Fibroblast of skin of scalp (primary cell): ENCODE data around the gene ETS2. TPM values are rescaled to one million over a fixed set of nuclear protein-coding genes. Genes with fewer than 3 reads are reported as not detected.
A peak's percentile ranks its signal among the peaks of the same experiment; 100 is the strongest.

ENCODE experiments used
- DNase-seq: peaks from one replicate; pipeline ENCODE4 v3.0.0-alpha.2; 2013
- polyA plus RNA-seq, 2 experiments: library from polyadenylated mRNA; unstranded; fragments of 120-200 nt; gene quantifications; one replicate each; pipeline ENCODE4 v1.2.1, GENCODE V29; 2013; ENCODE audit not compliant: insufficient read length in 2 of 2

ETS2 gene
- 78.5 TPM for polyA plus RNA-seq (2013, experiment 1 of 2; ENCODE audit: insufficient read length)
- polyA plus RNA-seq (2013, experiment 2 of 2; ENCODE audit: insufficient read length) = 73.8 TPM

GRCh38 chr21:38805328-38806152, at the start of gene ETS2:
TSS of gene ETS2 (plus strand) at chr21:38805929. CDS start at chr21:38810035, 4,106 bp downstream.
- DNase-seq = peak; percentile 98

- DNase-seq = peak; percentile 87
Observed at GRCh38 chr21:38756746-38757145, 49.0 kb upstream of the ETS2 start.

- DNase-seq = peak; percentile 22
Observed at GRCh38 chr21:38758501-38759214, 47.1 kb upstream of the ETS2 start.

GRCh38 chr21:38759413-38759812, 46.3 kb upstream of the ETS2 start:
- peak; percentile 36 for DNase-seq

DNA sequence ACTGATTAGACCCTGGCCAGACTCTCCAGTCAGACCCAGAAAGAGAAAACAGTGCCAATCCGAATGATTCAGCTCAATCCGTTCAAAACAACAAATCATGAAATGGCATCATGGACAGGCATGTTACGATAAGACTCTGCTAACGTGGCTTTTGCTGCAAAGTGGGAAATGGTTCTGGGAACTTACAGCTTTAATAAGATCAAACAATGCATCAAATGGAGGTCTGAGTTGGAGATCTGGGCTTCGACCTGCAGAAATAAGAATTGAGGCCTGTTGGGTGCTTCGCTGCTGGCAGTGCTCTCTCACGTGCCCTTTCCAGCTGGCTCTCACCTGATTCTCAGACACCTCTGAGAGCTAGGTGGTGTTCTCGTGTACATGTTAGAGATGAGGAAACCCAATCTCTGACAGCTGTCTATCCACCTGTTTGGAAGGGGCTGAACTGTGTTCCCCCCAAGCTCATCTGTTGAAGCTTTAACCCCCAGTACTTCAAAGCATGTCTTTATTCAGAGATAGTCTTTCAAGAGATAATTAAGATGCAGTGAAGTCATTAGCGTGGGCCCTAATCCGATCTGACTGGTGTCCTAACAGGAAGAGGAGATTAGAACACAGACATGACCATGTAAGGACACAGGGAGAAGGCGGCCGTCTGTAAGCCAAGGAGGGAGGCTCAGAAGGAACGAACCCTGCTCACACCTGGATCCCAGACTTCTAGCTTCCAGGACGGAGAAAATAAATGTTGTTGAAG, 45.5 kb upstream of the ETS2 start:
- no peak for DNase-seq

DNA sequence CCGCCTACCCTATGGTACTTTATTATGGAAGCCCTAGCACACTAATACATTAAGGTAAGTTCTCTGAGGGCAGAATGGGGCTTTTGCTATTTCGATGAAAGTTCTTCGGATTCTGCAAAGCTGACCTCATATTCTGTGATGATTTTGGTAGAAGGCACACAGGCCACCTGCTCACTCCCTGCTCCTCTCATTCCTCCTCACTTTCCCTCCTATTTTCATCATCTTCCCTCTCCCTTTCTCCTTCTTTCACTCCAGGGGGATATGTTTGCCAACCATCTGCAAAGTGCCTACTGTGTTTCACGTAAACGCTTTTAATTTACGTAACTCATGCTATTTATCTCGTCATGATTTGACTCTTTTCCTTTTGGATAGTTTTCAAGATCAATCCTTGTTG, 45.0 kb upstream of the ETS2 start:
- no peak for DNase-seq

DNA sequence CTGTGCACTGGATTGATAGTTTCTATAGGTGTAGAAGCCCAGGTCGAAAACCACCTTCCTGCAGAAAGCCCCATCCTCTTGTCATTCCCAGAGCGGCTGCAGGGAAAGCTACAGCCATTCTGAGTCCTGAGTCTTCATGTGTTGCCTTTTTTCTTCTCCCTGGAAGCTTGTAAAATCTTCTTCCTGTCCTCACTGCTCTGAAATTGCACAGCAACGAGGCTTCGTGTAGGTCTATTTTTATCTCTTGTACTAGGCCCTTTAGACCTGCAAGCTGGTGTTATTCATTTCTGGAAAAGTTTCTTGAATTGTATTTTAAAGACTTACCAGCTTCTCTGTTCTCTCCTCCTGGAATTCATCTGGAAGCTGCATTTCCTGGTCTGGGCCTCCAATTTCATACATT, 44.2 kb upstream of the ETS2 start:
- DNase-seq = no peak

- peak; percentile 23 for DNase-seq
Observed at GRCh38 chr21:38765056-38765455, 40.7 kb upstream of the ETS2 start.

GRCh38 chr21:38766987-38767722, 38.6 kb upstream of the ETS2 start:
- no peak for DNase-seq

DNA sequence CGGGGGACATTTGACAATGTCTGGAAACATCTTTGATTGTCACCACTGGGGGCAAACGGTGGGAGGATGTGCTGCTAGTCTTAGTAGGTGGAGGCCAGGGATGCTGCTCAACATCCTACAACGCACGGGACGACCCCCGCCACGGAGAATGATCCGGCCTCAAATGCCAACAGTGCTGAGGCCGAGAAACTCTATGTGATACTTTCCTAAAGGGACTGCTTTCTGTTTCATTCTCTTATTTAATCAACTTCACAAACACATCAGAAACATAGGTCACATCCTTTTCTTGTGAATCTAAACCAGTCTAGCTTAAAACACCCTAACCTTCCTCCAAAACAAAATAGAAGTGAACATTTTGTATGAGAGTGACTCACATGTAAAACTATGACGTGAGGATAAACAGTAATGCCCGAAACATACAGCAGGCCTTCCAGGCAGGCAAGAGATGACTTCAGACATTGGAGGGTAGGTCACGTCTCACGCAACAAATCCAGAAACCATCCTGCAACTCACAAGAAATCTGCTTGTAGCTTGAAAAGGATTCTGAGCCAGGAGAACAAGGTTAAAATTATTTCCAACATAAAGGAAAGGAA, 37.2 kb upstream of the ETS2 start:
- peak; percentile 90 for DNase-seq

- peak; percentile 87 for DNase-seq
Observed at GRCh38 chr21:38769191-38769780, 36.4 kb upstream of the ETS2 start.

DNA sequence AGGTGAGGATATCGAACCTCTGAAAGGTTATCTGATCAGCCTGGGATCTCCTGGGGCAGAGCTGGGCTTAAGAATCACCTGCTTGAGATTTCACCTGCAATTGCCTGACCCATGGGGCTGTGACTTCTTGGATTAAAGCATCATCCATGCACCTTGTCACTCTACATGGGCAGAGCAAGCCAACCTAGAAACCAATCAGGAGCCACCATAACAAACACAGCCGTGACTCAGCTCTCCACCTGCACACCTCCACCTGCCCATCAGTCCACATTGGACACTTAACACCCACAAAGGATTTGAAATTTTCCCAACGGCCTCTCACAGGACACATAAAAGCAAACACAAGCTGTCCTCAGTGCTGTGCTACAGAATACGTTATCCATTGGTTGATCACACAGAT, 35.1 kb upstream of the ETS2 start:
- DNase-seq = no peak

- peak; percentile 28 for DNase-seq
Observed at GRCh38 chr21:38771536-38771935, 34.2 kb upstream of the ETS2 start.

GRCh38 chr21:38772646-38773045, 33.1 kb upstream of the ETS2 start:
- no peak for DNase-seq

DNA sequence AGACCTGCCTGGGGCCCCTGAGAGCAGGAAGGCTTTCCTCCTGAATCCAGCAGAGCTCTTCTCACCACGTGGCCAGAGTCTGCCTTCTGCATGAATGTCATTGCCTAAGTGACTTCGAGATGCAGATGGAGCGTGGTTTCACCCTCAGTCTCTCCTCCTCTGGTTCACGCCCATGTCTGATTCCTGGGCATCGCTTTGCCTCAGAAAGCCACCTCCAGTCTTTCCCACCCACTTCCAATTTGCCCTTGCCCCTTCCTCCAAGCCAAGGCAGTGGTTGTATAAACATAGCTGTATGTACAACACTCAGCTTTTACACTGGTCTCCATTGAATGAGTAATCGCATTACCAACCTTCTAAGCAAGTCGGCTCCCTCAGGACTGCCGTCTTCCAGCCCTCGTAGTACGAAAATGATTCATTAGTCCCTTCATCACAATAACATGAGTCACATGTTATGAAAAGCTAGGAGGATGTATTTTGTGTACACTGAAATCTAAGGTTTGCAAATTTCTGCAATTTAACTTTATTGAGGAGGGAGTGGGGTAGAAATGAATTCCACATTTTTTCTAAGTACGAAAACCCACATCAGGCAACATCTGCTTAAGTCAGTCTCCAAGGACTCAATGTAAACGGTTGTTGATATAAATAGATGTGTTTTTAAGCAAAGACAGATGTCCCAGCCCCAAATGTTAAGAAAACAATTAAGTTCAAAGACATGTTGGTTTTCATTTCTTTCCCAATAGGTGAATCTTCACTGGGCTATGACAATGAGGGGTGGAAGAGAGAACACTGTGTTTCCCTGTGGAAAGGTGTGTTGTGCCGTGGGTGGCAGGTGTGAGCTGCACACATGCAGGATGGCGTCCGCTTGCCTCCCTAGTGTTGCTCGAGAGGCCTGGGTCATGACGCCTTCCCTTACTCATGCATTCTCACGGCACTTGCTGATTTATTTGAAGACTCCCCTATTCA, 32.3 kb upstream of the ETS2 start:
- DNase-seq = peak; percentile 97

DNA sequence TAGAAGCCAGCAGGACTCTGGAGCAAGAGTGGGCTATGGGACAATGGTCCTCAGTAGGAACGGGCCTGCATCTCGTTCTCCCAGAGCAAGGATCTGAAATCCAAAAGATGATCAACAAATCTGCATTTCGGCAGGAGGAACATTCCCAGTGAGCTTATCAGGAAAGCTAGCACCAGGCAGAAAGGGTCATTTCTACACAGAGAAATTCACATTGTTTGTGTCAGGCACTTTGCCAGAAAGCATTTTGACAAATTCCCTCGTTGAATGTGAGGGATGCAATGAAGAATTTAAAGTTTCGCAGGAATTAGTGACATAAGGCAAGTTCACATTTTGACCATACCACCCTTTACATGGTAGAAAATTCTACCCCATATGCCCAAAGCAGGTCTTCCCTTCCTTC, 31.6 kb upstream of the ETS2 start:
- peak; percentile 69 for DNase-seq

DNA sequence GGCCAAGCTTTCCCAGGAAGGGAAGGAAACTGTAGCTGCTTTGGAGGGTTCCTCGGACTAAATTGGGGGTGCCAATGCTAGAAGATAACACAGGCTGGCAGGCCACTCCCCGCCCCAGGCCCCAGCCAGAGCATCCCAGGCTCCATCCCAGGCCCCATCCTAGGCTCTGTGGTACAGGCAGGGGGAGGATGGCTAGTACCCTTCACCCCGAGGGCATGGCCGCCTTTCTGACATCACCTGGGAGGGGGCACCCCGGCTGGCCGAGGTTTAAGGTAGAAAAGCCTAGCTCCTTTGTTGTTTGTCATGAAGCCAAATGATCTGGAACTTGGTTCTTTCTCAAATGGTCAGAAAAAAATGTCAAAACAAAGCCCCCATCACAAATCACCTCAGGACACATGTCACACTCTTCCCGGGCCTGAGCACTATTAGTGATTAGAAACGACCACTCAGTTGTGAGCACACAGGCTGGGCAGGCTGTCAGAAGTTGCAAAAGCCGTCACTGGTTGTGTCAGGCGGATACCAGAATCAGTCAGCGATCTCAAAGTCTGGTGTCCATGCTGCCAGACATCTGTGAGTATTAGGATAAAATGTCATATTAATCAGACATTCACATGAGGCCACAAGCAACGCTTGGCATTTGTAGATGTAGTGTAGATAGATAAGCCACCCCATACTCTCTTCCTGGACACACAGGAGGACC, 31.0 kb upstream of the ETS2 start:
- DNase-seq = no peak

DNA sequence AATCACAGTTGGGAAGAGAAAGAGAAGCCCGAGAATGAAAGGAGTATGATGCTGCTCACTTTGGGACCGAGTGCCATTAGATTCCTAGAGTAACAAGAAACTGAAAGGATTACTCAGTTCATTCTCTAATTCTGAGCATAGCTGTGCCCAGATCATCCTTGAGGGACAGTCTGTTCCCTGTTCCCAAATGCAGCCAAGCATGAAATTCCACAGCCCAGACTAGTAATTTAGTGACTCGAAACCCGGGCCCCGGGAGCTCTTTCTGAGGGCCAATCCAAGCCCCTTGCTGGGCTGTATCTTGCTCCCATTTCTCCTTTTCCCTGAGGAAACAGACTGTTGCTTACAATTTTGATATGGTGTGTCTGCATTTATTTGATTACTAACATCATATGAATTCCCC, 30.0 kb upstream of the ETS2 start:
- DNase-seq = no peak

- DNase-seq = no peak
Observed at GRCh38 chr21:38777015-38777414, 28.7 kb upstream of the ETS2 start.

DNA sequence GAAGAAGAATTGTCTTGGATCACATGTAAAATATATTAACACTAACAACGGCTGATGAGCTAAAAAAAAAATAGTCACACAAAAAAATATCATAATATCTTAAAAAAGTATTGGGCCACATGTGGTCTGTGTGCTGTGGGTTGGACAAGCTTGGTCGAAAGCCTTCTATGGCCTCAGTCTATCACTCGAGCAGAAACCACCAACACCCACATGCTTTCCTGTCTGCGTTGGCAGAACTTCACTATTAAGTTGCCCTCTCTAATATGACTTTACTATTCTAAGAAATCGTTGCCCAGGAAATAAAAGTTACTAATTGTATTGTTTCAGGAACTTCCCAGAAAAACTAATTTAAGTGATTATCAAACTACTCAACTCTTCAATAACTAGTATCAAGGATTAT, 28.2 kb upstream of the ETS2 start:
- DNase-seq = no peak
